Right lobe of liver (tissue), 6 donors: ENCODE measurements around the gene RFXAP. TPM values are rescaled to one million over a fixed set of nuclear protein-coding genes. Genes with fewer than 3 reads are reported as not detected.
A peak's percentile ranks its signal among the peaks of the same experiment; 100 is the strongest.

ENCODE experiments used
- ATAC-seq, 4 donors: fragments of 200-7000 bp; cut with Tn5 transposase; one replicate each; pipeline ENCODE4 v1.9.1; 2020; ENCODE audit warnings: mild to moderate bottlenecking in 4 of 4, moderate library complexity in 4 of 4
- DNase-seq, 3 donors: peaks; one replicate each; pipeline ENCODE4 v3.0.0-alpha.2; 2020
- H3K27ac ChIP-seq, 3 donors: fragments of 200-600 bp; one replicate each; pipeline ENCODE4 v1.8.0; 2022
- H3K27me3 ChIP-seq, 2 donors: fragments of 200-600 bp; one replicate each; pipeline ENCODE4 v1.8.0; 2022
- H3K36me3 ChIP-seq, 4 donors: fragments of 200-600 bp; sonication (generic) in 1 of 4; one replicate each; pipeline versions ENCODE4 v1.5.1 to v1.8.0; 2017 to 2022; ENCODE audit warnings: control low read depth in 1 of 4
- H3K4me1 ChIP-seq, 4 donors: fragments of 200-600 bp; sonication (generic) in 1 of 4; one replicate each; pipeline versions ENCODE4 v1.5.1 to v1.8.0; 2017 to 2022; ENCODE audit warnings: control low read depth in 1 of 4
- H3K4me3 ChIP-seq, 3 donors: fragments of 200-600 bp; one replicate each; pipeline ENCODE4 v1.8.0; 2022
- H3K9me3 ChIP-seq, 4 donors: fragments of 200-600 bp; sonication (generic) in 1 of 4; one replicate each; pipeline versions ENCODE4 v1.5.1 to v1.8.0; 2017 to 2022; ENCODE audit warnings: control low read depth in 1 of 4
- CTCF ChIP-seq, 4 donors: fragments of 200-600 bp in 3 of 4; fragments of 450-650 bp in 1 of 4; IDR thresholded peaks; one replicate each; pipeline versions ENCODE4 v1.5.1 to v1.8.0; 2016 to 2022; ENCODE audit warnings: antibody characterized with exemption in 4 of 4, mild to moderate bottlenecking in 2 of 4
- POLR2A ChIP-seq: fragments of 450-650 bp; IDR thresholded peaks from one replicate; pipeline ENCODE4 v1.6.1; 2017; ENCODE audit warnings: antibody characterized with exemption, mild to moderate bottlenecking
- WGBS: methylation state at CpG from one replicate; pipeline ENCODE4 v1.1.6; 2018; ENCODE audit warnings: low coverage, low lambda C conversion rate; ENCODE audit not compliant: insufficient coverage; ENCODE audit errors: missing lambda C conversion rate; 5-methylcytosine and 5-hydroxymethylcytosine counted together
- intact Hi-C, 2 donors: fragments of 100-400 bp; cut with DNase I; formaldehyde crosslinking; loops; one replicate each; pipeline versions ENCODE4 v1.11.2 to v1.14.1; 2022
- total RNA-seq, 6 experiments: library from RNA; depleted of rRNA in 2 of 6; stranded (reverse); fragments of >200 nt in 2 of 6; fragmentation: NEBNext Ultra II Directional in 3 of 6; extraction: Animal tissue kit (Norgen Biotek cat#: 25700) in 3 of 6; gene quantifications; one replicate each; pipeline versions ENCODE4 v1.1.0 to v1.2.4, GENCODE V29; 2016 to 2023
- donor health status: DM: no; HTN: yes; CAD: no.
- donor health status: DM: no; HTN: no; CAD: no.
- donor health status: DM: no; HTN: no; CAD: no.
- donor health status: DM: no; HTN: yes; CAD: no.
- donor health status: DM: no; HTN: yes; CAD: no.

RFXAP gene
- total RNA-seq, 6 experiments from 2014 or later, result 0.50 to 1.6 (median 1.0) TPM

- Histone ChIP-seq H3K36me3 (no peaks in the 10 kb centered on the region), H3K4me1 (peaks cover 0 to 13% (median 0%) of the 10 kb centered on the region in 4 donors), H3K27me3 (no peaks in the 10 kb centered on the region), H3K4me3 (peak overlapping the region; percentile 70 to 96 (median 73)), H3K9me3 (no peaks in the 10 kb centered on the region), H3K27ac (peak overlapping the region in 1 of 3 donors; percentile 74)
- ATAC-seq, result peak; percentile 15 to 39 (median 18)
- TF ChIP-seq POLR2A, result no peak
- TF ChIP-seq CTCF (IDR thresholded peaks at IDR 0.05), result no peak
- 29% methylated on average over 12 of the region's 12 CpGs for WGBS
- no peak for DNase-seq
- intact Hi-C loops, result no loop called here
Measured at GRCh38 chr13:36817996-36818803, 822 bp upstream of the RFXAP start.

- Histone ChIP-seq H3K4me1 (peaks cover 0 to 11% (median 0%) of the 10 kb centered on the region in 4 donors), H3K9me3 (no peaks in the 10 kb centered on the region), H3K27ac (peak overlapping the region in 2 of 3 donors; percentile 70 to 74), H3K4me3 (peak overlapping the region; percentile 70 to 96 (median 73)), H3K27me3 (no peaks in the 10 kb centered on the region), H3K36me3 (no peaks in the 10 kb centered on the region)
- ATAC-seq (peak; percentile 10 to 24 (median 12)), DNase-seq (no peak)
- WGBS, result under 1% methylated on average over 14 of the region's 20 CpGs
- intact Hi-C loops, result no loop called here
- TF ChIP-seq CTCF (IDR thresholded peaks at IDR 0.05), result no peak
- no peak for TF ChIP-seq POLR2A
Measured at GRCh38 chr13:36819739-36820090, 693 bp downstream of the RFXAP start.

- ATAC-seq (no peak), DNase-seq (no peak)
- Histone ChIP-seq H3K4me1 (peaks cover 0 to 11% (median 0%) of the 10 kb centered on the region in 4 donors), H3K36me3 (no peaks in the 10 kb centered on the region), H3K27me3 (no peaks in the 10 kb centered on the region), H3K27ac (no peak overlapping the region), H3K9me3 (no peaks in the 10 kb centered on the region), H3K4me3 (peak overlapping the region; percentile 70 to 96 (median 73))
- intact Hi-C loops, result no loop called here
- TF ChIP-seq CTCF (IDR thresholded peaks at IDR 0.05) (no peak), POLR2A (no peak)
- WGBS, result 45% methylated on average over 4 of the region's 4 CpGs
Measured at GRCh38 chr13:36820222-36820621, 1.2 kb downstream of the RFXAP start.

- Histone ChIP-seq H3K9me3 (no peaks in the 10 kb centered on the region), H3K4me1 (peaks cover 0 to 11% (median 0%) of the 10 kb centered on the region in 4 donors), H3K27me3 (no peaks in the 10 kb centered on the region), H3K36me3 (peaks cover 0 to 6% (median 0%) of the 10 kb centered on the region in 4 donors), H3K27ac (no peak overlapping the region), H3K4me3 (no peak overlapping the region)
- TF ChIP-seq CTCF (IDR thresholded peaks at IDR 0.05) (no peak), POLR2A (no peak)
- WGBS, result 87% methylated on average over 3 of the region's 3 CpGs
- DNase-seq, result no peak
- intact Hi-C loops, result no loop called here
- no peak for ATAC-seq
Measured at GRCh38 chr13:36822785-36823184, 3.8 kb downstream of the RFXAP start.
